Esophagus squamous epithelium (tissue), 4 donors: ENCODE results near the gene ARHGAP40.

Experiments
- CTCF ChIP-seq, 6 experiments: fragments of 450-650 bp in 4 of 6; fragments of 200-600 bp in 2 of 6; sonication (generic) in 2 of 6; IDR thresholded peaks; one replicate each; pipeline ENCODE4 v1.5.1; 2016 to 2019; ENCODE audit warnings: antibody characterized with exemption in 6 of 6, mild to moderate bottlenecking in 4 of 6, moderate library complexity in 4 of 6
- POLR2A ChIP-seq, 4 donors: fragments of 450-650 bp; IDR thresholded peaks; one replicate each; pipeline ENCODE4 v1.6.1; 2017; ENCODE audit warnings: antibody characterized with exemption in 4 of 4, mild to moderate bottlenecking in 4 of 4, moderate library complexity in 3 of 4

GRCh38 chr20:38581013-38581412, 20.6 kb upstream of the ARHGAP40 start, which contains the start of gene ADIG:
- TF ChIP-seq CTCF (IDR thresholded peaks at IDR 0.05) (peak in 1 of 6 experiments; percentile 4), POLR2A (IDR thresholded peaks at IDR 0.05) (no peak)
